ENCODE data around the gene UBE2G1.
A peak's percentile ranks its signal among the peaks of the same experiment; 100 is the strongest.

UBE2G1 gene

GRCh38 chr17:4334776-4335584 is 31.5 kb downstream of the UBE2G1 start:
- DNase-seq (ENCODE audit: low read depth, low spot score), result no peak

GRCh38 chr17:4334332-4334731 is 32.1 kb downstream of the UBE2G1 start:
- DNase-seq (ENCODE audit: low read depth, low spot score), result no peak

GRCh38 chr17:4333041-4333440 is 33.4 kb downstream of the UBE2G1 start:
- no peak for DNase-seq (ENCODE audit: low read depth, low spot score)

GRCh38 chr17:4332296-4332970 is 34.0 kb downstream of the UBE2G1 start:
- no peak for DNase-seq (ENCODE audit: low read depth, low spot score)

GRCh38 chr17:4331614-4332013 is 34.9 kb downstream of the UBE2G1 start:
- no peak for DNase-seq (ENCODE audit: low read depth, low spot score)

GRCh38 chr17:4329838-4330237 is 36.6 kb downstream of the UBE2G1 start:
- peak; percentile 27 for DNase-seq (ENCODE audit: low read depth, low spot score)

- no peak for DNase-seq (ENCODE audit: low read depth, low spot score)
Measured at GRCh38 chr17:4327606-4328005, 38.9 kb downstream of the UBE2G1 start.

GRCh38 chr17:4326608-4327007 is 39.9 kb downstream of the UBE2G1 start:
- no peak for DNase-seq (ENCODE audit: low read depth, low spot score)

- no peak for DNase-seq (ENCODE audit: low read depth, low spot score)
Measured at GRCh38 chr17:4326112-4326511, 40.4 kb downstream of the UBE2G1 start.

- DNase-seq (ENCODE audit: low read depth, low spot score), result no peak
Measured at GRCh38 chr17:4324463-4324862, 42.0 kb downstream of the UBE2G1 start.

- no peak for DNase-seq (ENCODE audit: low read depth, low spot score)
Measured at GRCh38 chr17:4319221-4319620, 47.3 kb downstream of the UBE2G1 start.

GRCh38 chr17:4318596-4318995 is 47.9 kb downstream of the UBE2G1 start:
- no peak for DNase-seq (ENCODE audit: low read depth, low spot score)

GRCh38 chr17:4318186-4318585 is 48.3 kb downstream of the UBE2G1 start:
- DNase-seq (ENCODE audit: low read depth, low spot score), result no peak

- no peak for DNase-seq (ENCODE audit: low read depth, low spot score)
Measured at GRCh38 chr17:4317610-4318009, 48.9 kb downstream of the UBE2G1 start.

GRCh38 chr17:4316648-4317047 is 49.8 kb downstream of the UBE2G1 start:
- no peak for DNase-seq (ENCODE audit: low read depth, low spot score)

- no peak for DNase-seq (ENCODE audit: low read depth, low spot score)
Measured at GRCh38 chr17:4314618-4315017, 51.9 kb downstream of the UBE2G1 start.

- DNase-seq (ENCODE audit: low read depth, low spot score), result no peak
Measured at GRCh38 chr17:4314179-4314578, 52.3 kb downstream of the UBE2G1 start.

- DNase-seq (ENCODE audit: low read depth, low spot score), result no peak
Measured at GRCh38 chr17:4313221-4314114, 53.0 kb downstream of the UBE2G1 start.

GRCh38 chr17:4310354-4311060 is 56.0 kb downstream of the UBE2G1 start:
- no peak for DNase-seq (ENCODE audit: low read depth, low spot score)

- no peak for DNase-seq (ENCODE audit: low read depth, low spot score)
Measured at GRCh38 chr17:4309897-4310296, 56.6 kb downstream of the UBE2G1 start.

GRCh38 chr17:4307179-4307930 is 59.1 kb downstream of the UBE2G1 start:
- no peak for DNase-seq (ENCODE audit: low read depth, low spot score)

All from brain pericyte (primary cell).